Neural progenitor cell (in vitro differentiated cells): ENCODE results near the gene MED9.

Experiments used
- EZH2 ChIP-seq: fragments of 200-600 bp; sonication (generic); IDR thresholded peaks from 2 replicates; pipeline ENCODE4 v1.6.1; 2017; ENCODE audit warnings: antibody characterized with exemption, mild to moderate bottlenecking, moderate library complexity
- TF ChIP-seq, protein P1 (sequence below): fragments of 200-600 bp; sonication (generic); IDR thresholded peaks from 2 replicates; pipeline ENCODE4 v1.5.1; 2017; ENCODE audit warnings: antibody characterized with exemption, mild to moderate bottlenecking

DNA sequence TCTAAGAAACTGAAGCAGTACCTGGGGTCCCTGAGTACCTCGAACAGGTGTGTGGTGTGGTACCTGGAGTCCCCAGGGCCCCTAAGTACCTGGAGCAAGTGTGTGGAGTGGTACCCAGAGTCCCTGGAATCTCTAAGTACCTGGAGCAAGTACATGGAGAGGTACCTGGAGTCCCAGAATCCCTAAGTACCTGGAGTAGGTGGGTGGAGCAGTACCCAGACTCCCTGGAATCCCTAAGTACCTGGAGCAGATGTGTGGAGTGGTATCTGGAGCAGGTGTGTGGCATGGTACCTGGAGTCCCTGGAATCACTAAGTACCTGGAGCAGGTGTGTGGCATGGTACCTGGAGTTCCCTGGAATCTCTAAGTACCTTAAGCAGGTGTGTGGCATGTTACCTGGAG, 22.5 kb upstream of the MED9 start:
- TF ChIP-seq, protein P1, sequence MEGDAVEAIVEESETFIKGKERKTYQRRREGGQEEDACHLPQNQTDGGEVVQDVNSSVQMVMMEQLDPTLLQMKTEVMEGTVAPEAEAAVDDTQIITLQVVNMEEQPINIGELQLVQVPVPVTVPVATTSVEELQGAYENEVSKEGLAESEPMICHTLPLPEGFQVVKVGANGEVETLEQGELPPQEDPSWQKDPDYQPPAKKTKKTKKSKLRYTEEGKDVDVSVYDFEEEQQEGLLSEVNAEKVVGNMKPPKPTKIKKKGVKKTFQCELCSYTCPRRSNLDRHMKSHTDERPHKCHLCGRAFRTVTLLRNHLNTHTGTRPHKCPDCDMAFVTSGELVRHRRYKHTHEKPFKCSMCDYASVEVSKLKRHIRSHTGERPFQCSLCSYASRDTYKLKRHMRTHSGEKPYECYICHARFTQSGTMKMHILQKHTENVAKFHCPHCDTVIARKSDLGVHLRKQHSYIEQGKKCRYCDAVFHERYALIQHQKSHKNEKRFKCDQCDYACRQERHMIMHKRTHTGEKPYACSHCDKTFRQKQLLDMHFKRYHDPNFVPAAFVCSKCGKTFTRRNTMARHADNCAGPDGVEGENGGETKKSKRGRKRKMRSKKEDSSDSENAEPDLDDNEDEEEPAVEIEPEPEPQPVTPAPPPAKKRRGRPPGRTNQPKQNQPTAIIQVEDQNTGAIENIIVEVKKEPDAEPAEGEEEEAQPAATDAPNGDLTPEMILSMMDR: no peak
- no peak for TF ChIP-seq EZH2
